Activated CD8-positive, alpha-beta memory T cell treated with anti-CD3 and anti-CD28 coated beads for 24 hours (primary cell): Measurements from ENCODE around the gene PPA1.
"Not testable (repeated sequence)": the region's sequence is repeated elsewhere in the genome, so short reads cannot be mapped to it uniquely, and the experiment has no call there.

Source experiments
- DNase-seq: peaks from one replicate; pipeline ENCODE4 v3.0.0-alpha.2; 2020

Gene PPA1

GRCh38 chr10:70254778-70255328 is 21.6 kb upstream of the PPA1 start:
- DNase-seq, result no peak

GRCh38 chr10:70253878-70254765 is 20.9 kb upstream of the PPA1 start:
- DNase-seq, result peak; percentile 45

- DNase-seq, result no peak
Observed at GRCh38 chr10:70250961-70251680, 17.9 kb upstream of the PPA1 start.

- DNase-seq, result no peak
Observed at GRCh38 chr10:70247360-70247759, 14.1 kb upstream of the PPA1 start.

- DNase-seq, result no peak
Observed at GRCh38 chr10:70241081-70241480, 7.9 kb upstream of the PPA1 start.

- not testable (repeated sequence) for DNase-seq
Observed at GRCh38 chr10:70239986-70240385, 6.8 kb upstream of the PPA1 start.

- DNase-seq, result not testable (repeated sequence)
Observed at GRCh38 chr10:70239077-70239976, 6.1 kb upstream of the PPA1 start.

- not testable (repeated sequence) for DNase-seq
Observed at GRCh38 chr10:70237958-70238536, 4.8 kb upstream of the PPA1 start.

- DNase-seq, result no peak
Observed at GRCh38 chr10:70234668-70235447, 1.6 kb upstream of the PPA1 start.

GRCh38 chr10:70233939-70234300 is 691 bp upstream of the PPA1 start:
- DNase-seq, result no peak

- DNase-seq, result no peak
Observed at GRCh38 chr10:70232859-70233108, 445 bp downstream of the PPA1 start.

- DNase-seq, result peak; percentile 82
Observed at GRCh38 chr10:70232155-70232858, 922 bp downstream of the PPA1 start.

GRCh38 chr10:70228491-70228890 is 4.7 kb downstream of the PPA1 start:
- no peak for DNase-seq

- no peak for DNase-seq
Observed at GRCh38 chr10:70227548-70228320, 5.5 kb downstream of the PPA1 start.

GRCh38 chr10:70223728-70224127 is 9.5 kb downstream of the PPA1 start:
- DNase-seq, result no peak

GRCh38 chr10:70222811-70223447 is 10.3 kb downstream of the PPA1 start:
- not testable (repeated sequence) for DNase-seq

GRCh38 chr10:70222340-70222794 is 10.9 kb downstream of the PPA1 start:
- no peak for DNase-seq

GRCh38 chr10:70221030-70221429 is 12.2 kb downstream of the PPA1 start:
- DNase-seq, result no peak

- DNase-seq, result no peak
Observed at GRCh38 chr10:70212879-70213278, 20.4 kb downstream of the PPA1 start.

GRCh38 chr10:70212277-70212676 is 21.0 kb downstream of the PPA1 start:
- DNase-seq, result no peak
